Measurements from ENCODE around the gene EPHB2. TPM values are rescaled to one million over a fixed set of nuclear protein-coding genes. Genes with fewer than 3 reads are reported as not detected.

EPHB2 gene
- total and polyA plus RNA-seq, 2 donors (not counting 1 experiment from before 2014, with no cell fraction given): 0.07 to 0.39 TPM

DNA sequence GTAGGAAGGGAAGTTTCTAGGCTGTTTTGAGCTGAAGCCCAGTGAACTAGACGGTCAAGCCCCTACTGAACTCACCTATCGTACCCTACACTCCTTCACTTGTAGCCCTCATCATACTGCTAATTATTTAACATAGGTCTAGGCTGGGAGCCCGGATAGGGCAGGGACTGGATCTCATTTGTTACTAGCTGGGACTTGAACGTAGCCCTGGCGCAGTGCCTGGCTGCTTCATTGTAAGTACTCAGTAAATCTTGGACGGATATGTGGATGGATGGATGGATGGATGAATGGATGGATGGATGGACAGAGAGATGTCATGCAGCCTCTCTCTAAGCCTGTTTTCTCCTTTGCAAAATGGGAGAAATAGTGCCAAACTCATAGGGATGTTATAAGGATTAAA, 129.2 kb downstream of the EPHB2 start:
- H3K36me3 ChIP-seq (replicated peaks in 1 of 2; ENCODE audit: control extremely low read depth in 1 of 2, control insufficient read depth in 1 of 2, extremely low read depth in 1 of 2, insufficient read depth in 2 of 2, low read length in 1 of 2): no peaks in the 10 kb centered on the region
- ATAC-seq (ENCODE audit: low read depth) (no peak), DNase-seq (no peak)
- H3K79me2 ChIP-seq (ENCODE audit: control insufficient read depth, insufficient read depth, low read length): no peaks in the 10 kb centered on the region
- POLR2A ChIA-PET: no interaction called here
- H3K27ac Mint-ChIP-seq: no peak overlapping the region
- no peak overlapping the region for H3K4me3 ChIP-seq (ENCODE audit: control extremely low read depth in 1 of 5, extremely low read depth in 1 of 5, insufficient read depth in 1 of 5, low read depth in 2 of 5, low read length in 4 of 5)
- no peak overlapping the region for H2AFZ ChIP-seq (ENCODE audit: insufficient read depth, low read depth, low read length, poor library complexity, severe bottlenecking)
- CTCF ChIA-PET: no interaction called here
- H3K9me3 Mint-ChIP-seq (ENCODE audit: insufficient read depth): no peaks in the 10 kb centered on the region
- peaks cover 29% of the 10 kb centered on the region for H3K27me3 Mint-ChIP-seq
- TF ChIP-seq, protein P1, sequence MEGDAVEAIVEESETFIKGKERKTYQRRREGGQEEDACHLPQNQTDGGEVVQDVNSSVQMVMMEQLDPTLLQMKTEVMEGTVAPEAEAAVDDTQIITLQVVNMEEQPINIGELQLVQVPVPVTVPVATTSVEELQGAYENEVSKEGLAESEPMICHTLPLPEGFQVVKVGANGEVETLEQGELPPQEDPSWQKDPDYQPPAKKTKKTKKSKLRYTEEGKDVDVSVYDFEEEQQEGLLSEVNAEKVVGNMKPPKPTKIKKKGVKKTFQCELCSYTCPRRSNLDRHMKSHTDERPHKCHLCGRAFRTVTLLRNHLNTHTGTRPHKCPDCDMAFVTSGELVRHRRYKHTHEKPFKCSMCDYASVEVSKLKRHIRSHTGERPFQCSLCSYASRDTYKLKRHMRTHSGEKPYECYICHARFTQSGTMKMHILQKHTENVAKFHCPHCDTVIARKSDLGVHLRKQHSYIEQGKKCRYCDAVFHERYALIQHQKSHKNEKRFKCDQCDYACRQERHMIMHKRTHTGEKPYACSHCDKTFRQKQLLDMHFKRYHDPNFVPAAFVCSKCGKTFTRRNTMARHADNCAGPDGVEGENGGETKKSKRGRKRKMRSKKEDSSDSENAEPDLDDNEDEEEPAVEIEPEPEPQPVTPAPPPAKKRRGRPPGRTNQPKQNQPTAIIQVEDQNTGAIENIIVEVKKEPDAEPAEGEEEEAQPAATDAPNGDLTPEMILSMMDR (IDR thresholded peaks at IDR 0.05): no peak
- TF ChIP-seq EZH2 (IDR thresholded peaks at IDR 0.05; ENCODE audit: borderline replicate concordance, insufficient read depth, low read depth, low read length, poor library complexity, severe bottlenecking): no peak
- no peaks in the 10 kb centered on the region for H3K9me3 ChIP-seq (ENCODE audit: control extremely low read depth in 1 of 3, control insufficient read depth in 2 of 3, insufficient read depth in 1 of 3, low read length in 2 of 3)
- no peak overlapping the region for H3K9ac ChIP-seq (ENCODE audit: low read length)
- intact Hi-C loops (cut with micrococcal nuclease): no loop called here
- WGBS (ENCODE audit: insufficient coverage): 97% methylated on average over 6 of the region's 6 CpGs
- H3K4me2 ChIP-seq (replicated peaks; ENCODE audit: low read depth, low read length, poor library complexity, severe bottlenecking): no peak overlapping the region
- H3K27ac ChIP-seq (ENCODE audit: low read length in 2 of 2): no peak overlapping the region
- no peak overlapping the region for H3K4me3 Mint-ChIP-seq
- H4K20me1 ChIP-seq (ENCODE audit: control insufficient read depth, insufficient read depth, low read length, poor library complexity, severe bottlenecking): no peaks in the 10 kb centered on the region
- no peaks in the 10 kb centered on the region for H3K4me1 Mint-ChIP-seq
- H3K4me1 ChIP-seq (ENCODE audit: control insufficient read depth in 2 of 2, insufficient read depth in 2 of 2, low read length in 2 of 2): no peaks in the 10 kb centered on the region
- H3K27me3 ChIP-seq (replicated peaks in 1 of 4; ENCODE audit: control extremely low read depth in 1 of 4, control insufficient read depth in 3 of 4, insufficient read depth in 4 of 4, low read length in 3 of 4): peaks cover 0 to 9% (median 0%) of the 10 kb centered on the region in 4 experiments

DNA sequence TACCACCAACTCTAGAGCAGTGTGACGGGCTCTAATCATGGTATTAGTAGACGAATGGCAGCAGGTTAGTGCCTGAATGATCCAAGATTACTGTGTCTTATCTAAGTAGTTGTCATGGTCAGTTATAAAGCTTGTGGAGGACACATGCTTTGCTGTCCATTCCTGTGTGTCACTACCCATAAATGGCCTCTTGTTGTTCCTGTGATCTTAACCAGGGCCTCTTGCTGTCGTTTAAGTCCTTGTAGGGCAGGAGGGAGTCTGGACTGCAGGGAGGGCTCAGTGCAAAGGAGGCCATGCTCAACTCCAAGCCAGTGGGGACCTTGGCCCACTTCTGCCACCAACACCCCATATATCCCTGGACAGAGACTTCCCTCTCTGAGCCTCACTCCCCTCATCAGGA, 130.5 kb downstream of the EPHB2 start:
- Mint-ChIP-seq H3K4me3 (no peak overlapping the region), H3K9me3 (ENCODE audit: insufficient read depth) (no peaks in the 10 kb centered on the region), H3K4me1 (no peaks in the 10 kb centered on the region), H3K27me3 (peaks cover 37% of the 10 kb centered on the region), H3K27ac (no peak overlapping the region)
- intact Hi-C loops (cut with micrococcal nuclease): no loop called here
- Histone ChIP-seq H3K4me2 (replicated peaks; ENCODE audit: low read depth, low read length, poor library complexity, severe bottlenecking) (no peak overlapping the region), H3K36me3 (replicated peaks in 1 of 2; ENCODE audit: control extremely low read depth in 1 of 2, control insufficient read depth in 1 of 2, extremely low read depth in 1 of 2, insufficient read depth in 2 of 2, low read length in 1 of 2) (no peaks in the 10 kb centered on the region), H3K4me1 (ENCODE audit: control insufficient read depth in 2 of 2, insufficient read depth in 2 of 2, low read length in 2 of 2) (no peaks in the 10 kb centered on the region), H3K27me3 (replicated peaks in 1 of 4; ENCODE audit: control extremely low read depth in 1 of 4, control insufficient read depth in 3 of 4, insufficient read depth in 4 of 4, low read length in 3 of 4) (peaks cover 0 to 12% (median 2%) of the 10 kb centered on the region in 4 experiments), H2AFZ (ENCODE audit: insufficient read depth, low read depth, low read length, poor library complexity, severe bottlenecking) (no peak overlapping the region), H3K9me3 (ENCODE audit: control extremely low read depth in 1 of 3, control insufficient read depth in 2 of 3, insufficient read depth in 1 of 3, low read length in 2 of 3) (no peaks in the 10 kb centered on the region), H3K79me2 (ENCODE audit: control insufficient read depth, insufficient read depth, low read length) (no peaks in the 10 kb centered on the region), H3K27ac (ENCODE audit: low read length in 2 of 2) (no peak overlapping the region), H3K4me3 (ENCODE audit: control extremely low read depth in 1 of 5, extremely low read depth in 1 of 5, insufficient read depth in 1 of 5, low read depth in 2 of 5, low read length in 4 of 5) (no peak overlapping the region), H4K20me1 (ENCODE audit: control insufficient read depth, insufficient read depth, low read length, poor library complexity, severe bottlenecking) (no peaks in the 10 kb centered on the region), H3K9ac (ENCODE audit: low read length) (no peak overlapping the region)
- no peak for ATAC-seq (ENCODE audit: low read depth)
- TF ChIP-seq, protein P1 (IDR thresholded peaks at IDR 0.05): no peak
- TF ChIP-seq EZH2 (IDR thresholded peaks at IDR 0.05; ENCODE audit: borderline replicate concordance, insufficient read depth, low read depth, low read length, poor library complexity, severe bottlenecking): no peak
- 73% methylated on average over 2 of the region's 3 CpGs for WGBS (ENCODE audit: insufficient coverage)
- ChIA-PET CTCF (no interaction called here), POLR2A (no interaction called here)
- no peak for DNase-seq

All from B cell (primary cell).